Stimulated activated CD4-positive, alpha-beta T cell treated with anti-CD3 and anti-CD28 coated beads, Interleukin-15, amount 100 ng/mL, for 24 hours (primary cell): ENCODE results near the gene RPS18.

Experiments
- DNase-seq: peaks from one replicate; pipeline ENCODE4 v3.0.0-alpha.2; 2020

RPS18 gene

DNA sequence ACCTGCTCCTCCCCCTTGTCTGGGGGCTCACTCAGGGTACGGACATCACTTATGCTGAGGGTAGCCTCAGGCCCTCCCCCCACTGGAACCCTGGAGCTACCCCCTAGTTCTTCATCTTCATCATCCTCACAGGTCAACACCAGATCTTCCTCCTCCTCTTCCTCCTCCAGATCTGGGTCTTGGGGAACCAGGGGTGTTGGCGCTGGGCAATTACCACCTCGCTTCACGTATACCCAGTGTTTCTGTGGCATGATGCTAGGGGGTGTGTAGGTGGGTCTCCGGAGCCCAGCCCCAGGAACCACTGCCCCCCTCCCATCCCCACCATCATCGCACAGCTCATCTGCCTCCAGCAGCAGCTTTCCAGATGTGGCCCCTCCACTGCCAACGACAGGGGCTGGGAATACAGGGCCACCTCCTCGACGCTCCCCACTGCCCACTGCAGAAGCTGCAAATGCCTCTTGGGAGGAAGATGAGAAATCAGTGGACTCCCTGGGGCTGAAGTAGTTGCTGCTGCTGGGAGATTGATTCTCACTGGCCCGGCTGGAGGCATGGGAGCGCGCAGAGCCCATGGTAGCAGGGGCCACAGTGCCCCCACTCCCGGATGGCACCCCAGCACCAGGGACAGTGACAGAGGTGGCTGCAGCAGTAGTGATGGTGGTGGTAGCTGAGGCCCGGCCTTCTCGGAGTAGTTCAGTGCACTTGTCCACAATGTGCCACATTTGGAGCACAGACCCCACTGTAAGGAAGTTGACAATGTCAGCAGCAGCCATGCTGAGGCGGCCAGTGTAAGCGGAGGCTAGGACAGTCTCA lies 44.1 kb downstream of the RPS18 start:
- DNase-seq, result no peak

DNA sequence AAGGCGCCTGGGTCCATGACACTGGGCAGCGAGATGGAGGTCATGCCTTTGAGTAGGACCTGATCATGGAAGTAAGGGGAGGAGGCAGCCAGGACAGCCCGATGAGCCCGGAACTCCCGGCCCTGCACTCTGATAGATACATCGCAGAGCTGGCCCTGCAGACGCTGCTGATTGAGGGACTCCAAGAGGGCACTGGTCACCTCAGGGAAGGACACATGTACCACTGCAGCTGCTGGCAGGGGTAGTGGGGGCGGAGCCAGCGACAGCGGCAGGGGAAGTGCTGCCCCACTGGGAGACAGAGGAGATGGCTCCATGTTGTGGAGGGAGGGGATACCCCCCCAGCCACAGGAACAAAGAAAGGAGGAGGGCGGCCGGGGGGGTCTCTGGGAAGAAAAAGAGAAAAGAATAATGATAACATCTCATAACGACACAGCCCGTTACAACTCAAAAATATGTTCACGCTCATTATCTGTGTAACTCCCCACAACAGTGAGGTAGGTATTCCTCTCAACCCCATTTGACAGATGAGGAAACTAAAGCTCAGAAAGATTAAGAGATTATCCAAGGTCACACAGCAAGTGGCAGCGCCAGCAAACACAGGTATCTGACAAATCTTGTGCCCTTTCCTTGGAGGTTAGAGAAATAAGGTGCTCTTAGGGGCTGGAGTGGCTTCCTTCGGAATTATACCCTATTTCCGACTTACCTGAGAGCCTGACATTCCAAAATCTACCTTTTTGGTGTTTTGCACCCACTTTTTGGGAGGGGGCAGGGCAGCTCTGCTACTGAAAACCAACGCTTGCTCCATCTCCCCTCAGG lies 44.9 kb downstream of the RPS18 start:
- DNase-seq, result no peak

DNA sequence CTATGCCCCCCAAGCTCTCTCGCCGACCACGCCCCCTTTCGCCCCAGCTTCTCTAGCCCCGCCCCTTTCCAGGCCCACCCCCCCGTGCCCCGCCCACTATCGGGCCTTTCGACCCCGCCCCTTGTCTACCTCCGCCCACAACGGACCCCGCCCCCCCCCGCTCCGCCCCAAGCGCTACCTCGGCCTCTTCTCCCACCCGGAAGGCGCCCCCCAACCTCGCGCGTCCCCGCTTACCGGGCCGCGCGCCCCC lies 45.5 kb downstream of the RPS18 start:
- DNase-seq, result no peak

DNA sequence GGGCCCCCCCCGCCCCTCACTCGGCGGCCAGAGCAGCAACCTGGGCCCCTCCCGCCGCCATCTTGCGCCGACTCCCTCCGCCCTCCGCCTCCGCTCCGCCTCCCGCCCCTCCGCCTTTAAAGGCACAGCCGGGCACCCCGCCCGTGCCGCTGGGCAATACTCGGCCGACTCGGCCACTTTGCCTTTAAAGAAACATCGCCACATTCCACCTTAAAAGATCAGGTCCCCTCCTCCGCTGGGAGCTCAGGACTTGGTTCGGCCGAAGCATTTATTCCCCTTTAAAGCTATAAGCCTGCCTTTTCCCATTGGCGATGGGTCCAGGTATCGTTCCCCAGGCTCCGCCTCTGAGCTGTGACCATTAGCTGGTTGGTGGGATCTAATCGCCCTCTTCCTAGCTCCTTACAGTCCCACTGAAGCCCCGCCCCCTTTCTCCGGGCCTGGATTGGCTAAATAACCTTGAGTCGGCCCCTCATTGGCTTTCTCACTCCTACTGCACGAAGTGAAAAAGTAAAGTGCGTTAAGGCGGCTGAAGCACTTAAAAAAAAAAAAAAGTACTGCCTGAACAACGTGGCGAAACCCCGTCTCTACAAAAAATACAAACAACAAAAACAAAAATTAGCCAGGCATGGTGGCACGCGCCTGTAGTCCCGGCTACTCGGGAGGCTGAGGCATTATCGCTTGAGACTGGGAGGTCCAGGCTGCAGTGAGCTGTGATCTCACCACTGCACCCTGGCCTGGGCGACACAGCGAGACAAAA lies 46.0 kb downstream of the RPS18 start, which contains the start of gene ZBTB22:
Gene ZBTB22, minus strand, starts transcription at position 76 of the 757 bp plus-strand sequence. CDS start 828 bp downstream, outside the sequence.
- peak; percentile 98 for DNase-seq

DNA sequence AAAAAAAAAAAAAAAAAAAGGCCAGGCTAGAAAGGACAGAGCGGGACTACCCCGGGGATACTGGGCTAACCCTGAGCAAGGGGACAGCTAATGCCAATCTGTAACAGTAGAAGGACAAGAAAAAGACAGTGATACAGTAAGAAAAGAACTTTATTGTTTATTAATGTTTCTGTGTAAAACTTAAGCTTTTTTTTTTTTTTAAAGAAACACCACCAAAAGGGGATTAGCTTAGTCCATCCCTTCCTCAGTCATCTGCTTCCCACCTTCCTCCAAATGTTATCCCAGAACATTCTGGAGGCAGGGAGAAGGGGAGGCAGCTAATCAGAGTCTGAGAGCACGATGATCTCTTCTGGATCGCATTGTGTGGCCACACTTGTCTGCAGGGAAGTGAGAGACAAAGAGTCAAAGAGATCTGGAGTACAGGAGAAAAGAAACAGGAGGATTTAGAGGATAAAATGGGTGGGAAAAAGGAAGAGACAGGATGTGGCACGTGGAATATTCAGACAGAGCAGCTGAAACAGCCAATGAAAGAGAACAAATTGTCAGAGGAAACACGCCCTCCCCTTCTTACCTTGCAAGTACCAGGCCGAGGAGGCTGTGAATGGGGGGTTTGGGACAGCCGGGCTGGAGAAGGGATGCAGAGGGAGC lies 46.7 kb downstream of the RPS18 start:
- no peak for DNase-seq

DNA sequence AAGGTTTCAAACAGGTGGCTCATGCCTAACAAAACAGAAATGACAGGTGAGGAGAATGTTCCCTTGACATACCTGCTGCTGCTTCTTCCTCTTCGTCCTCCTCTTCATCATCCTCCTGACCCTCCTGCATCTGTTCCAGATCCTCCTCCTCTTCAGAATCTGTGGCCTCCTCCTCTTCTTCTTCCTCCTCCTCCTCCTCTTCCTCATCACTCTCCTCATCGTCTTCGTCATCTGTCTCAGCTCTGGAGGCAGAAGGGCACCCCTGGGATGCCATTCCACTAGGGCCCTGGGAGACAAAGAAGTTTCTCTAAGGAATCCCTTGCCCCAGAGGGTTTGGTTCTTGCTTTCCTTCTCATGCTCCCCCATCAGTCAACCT lies 48.1 kb downstream of the RPS18 start:
- DNase-seq, result no peak

DNA sequence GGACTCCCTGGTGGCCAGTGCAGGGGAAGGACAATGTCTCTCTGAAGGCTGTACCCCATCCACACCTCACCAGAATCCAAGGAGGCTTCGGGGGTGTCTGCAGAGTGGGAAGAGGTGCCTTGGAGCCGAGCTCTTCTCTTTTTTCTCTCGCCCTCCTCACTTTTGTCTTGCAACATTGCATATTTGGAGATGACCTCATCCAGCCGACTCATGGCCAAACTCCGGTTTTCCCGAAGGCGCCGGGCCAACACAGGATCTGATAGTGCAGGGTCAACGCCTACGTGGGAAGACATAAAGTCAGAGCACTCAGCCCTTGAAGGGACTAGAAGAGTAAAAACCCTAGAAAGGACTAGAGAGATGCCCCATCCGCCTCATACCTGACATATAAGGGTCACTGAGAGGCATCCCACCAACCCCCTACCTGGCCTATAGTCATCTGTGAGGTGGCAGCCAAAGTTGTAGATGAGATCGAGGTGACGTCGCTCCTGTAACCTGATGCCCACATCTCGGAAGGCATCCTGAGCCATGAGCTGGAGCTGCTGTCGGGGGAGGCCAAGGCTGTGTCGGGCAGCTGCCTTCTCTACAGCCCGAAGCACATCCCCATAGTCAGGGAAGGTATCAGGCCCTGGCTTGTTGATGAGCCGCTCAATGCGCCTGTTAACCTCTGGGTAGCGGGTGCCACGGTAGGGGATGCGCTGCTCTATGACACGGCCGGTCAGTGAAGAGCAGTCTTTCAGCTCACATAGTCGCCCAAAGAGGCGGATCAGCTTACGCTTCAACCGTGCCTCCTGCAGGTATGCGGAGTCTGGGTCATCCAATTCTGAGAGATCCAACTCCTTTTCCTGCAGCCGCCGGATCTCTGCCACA lies 48.7 kb downstream of the RPS18 start:
- DNase-seq, result no peak

DNA sequence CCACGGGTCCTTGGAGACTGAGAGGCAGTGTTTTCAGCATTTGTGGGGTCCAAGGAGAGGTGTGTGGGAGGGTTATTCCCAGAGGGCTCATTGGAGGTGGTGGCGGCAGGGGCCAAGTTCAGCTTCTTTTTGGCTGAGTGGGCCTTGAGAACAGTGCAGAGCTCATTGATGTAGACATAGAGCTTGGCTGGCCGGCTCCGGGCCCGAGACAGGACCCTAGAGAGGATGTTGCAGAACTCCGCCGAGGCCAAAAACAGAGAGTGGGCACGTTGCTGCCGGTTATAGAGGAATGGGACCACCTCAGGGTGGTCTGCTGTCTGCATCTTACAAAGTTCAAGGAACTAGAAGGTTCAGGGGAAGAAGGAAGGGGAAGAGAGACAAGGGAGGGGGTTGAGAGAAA lies 49.4 kb downstream of the RPS18 start:
- DNase-seq, result no peak

DNA sequence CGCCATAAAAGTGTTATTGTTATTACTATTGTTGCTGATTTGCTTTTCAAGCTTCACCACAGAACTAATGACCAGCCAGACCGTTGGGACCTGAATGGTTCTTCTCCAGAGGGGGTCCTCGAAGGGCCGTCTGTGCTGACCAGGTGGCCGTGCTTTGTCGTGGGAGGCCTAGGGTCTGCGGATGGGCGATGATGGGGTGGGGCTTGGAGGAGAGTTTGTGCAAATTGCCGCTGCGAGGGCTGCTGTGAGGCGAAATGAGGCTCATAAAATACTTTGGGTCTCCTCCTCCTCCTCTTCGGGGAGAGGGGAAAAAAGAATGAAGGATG lies 51.7 kb downstream of the RPS18 start:
- no peak for DNase-seq

DNA sequence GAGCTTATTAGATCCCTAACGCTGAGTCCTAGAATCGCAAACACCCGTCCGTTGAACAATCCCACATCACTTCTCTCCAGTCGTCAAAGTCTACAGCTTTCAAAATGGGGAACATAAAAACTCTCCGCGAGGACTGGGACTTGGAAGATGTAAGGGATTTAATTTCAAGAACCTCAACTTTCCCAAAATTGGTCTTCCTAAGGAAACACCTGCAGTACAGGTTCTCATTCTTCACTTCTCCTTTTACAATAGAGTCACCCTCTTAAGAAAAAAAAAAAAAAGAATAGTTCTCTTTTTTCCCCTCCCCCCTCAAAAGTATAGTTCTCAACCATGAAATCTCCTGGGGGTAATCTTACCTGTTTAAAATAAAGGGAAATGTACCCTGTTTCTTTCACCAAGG lies 52.2 kb downstream of the RPS18 start:
- DNase-seq, result no peak
